Right ventricle myocardium inferior (tissue), 1 donor: ENCODE results near the gene COA7. TPM values are rescaled to one million over a fixed set of nuclear protein-coding genes. Genes with fewer than 3 reads are reported as not detected.

ENCODE experiments used
- ATAC-seq: fragments of 200-7000 bp; cut with Tn5 transposase; one replicate; pipeline ENCODE4 v1.9.1; 2020; ENCODE audit warnings: mild to moderate bottlenecking, moderate library complexity
- DNase-seq: peaks from one replicate; pipeline ENCODE4 v3.0.0; 2021; ENCODE audit errors: missing footprints
- intact Hi-C: fragments of 100-400 bp; cut with DNase I; formaldehyde crosslinking; loops from one replicate; pipeline ENCODE4 v1.11.0; 2022
- total RNA-seq: library from RNA; stranded (reverse); fragmentation: NEBNext Ultra II Directional; extraction: Animal tissue kit (Norgen Biotek cat#: 25700); gene quantifications from one replicate; pipeline ENCODE4 v1.2.1, GENCODE V29; 2021
- donor health status: DM: no; HTN: yes; CAD: no; lungs with severe emphysema.

Gene COA7
- total RNA-seq, 1 donor from 2014 or later, result 21.6 TPM

GRCh38 chr1:52677076-52677806, 20.9 kb downstream of the COA7 start:
- no peak for DNase-seq
- peak; percentile 88 for ATAC-seq
- intact Hi-C loops, result loop anchor here (10.0 kb wide), 1 partner anchor 72 kb away; the partner anchor contains the start of gene GPX7

GRCh38 chr1:52676249-52676903, 21.8 kb downstream of the COA7 start:
- DNase-seq, result peak; percentile 84
- ATAC-seq, result peak; percentile 93
- intact Hi-C loops, result loop anchor here (10.0 kb wide), 1 partner anchor 72 kb away; the partner anchor contains the start of gene GPX7

GRCh38 chr1:52674497-52675384, 23.4 kb downstream of the COA7 start:
- ATAC-seq (no peak), DNase-seq (no peak)
- intact Hi-C loops, result loop anchor here (10.0 kb wide), 1 partner anchor 70 kb away; the partner anchor contains the start of gene GPX7

GRCh38 chr1:52673513-52673912, 24.6 kb downstream of the COA7 start:
- ATAC-seq, result no peak
- intact Hi-C loops, result loop anchor here (10.0 kb wide), 1 partner anchor 69 kb away; the partner anchor contains the start of gene GPX7

GRCh38 chr1:52672946-52673345, 25.2 kb downstream of the COA7 start:
- DNase-seq (no peak), ATAC-seq (no peak)
- intact Hi-C loops, result loop anchor here (10.0 kb wide), 1 partner anchor 68 kb away; the partner anchor contains the start of gene GPX7

More at GRCh38 chr1:52673513-52673912, 24.6 kb downstream of the COA7 start:
- DNase-seq, result no peak

- ATAC-seq (no peak), DNase-seq (no peak)
- intact Hi-C loops, result loop anchor here (10.0 kb wide), 1 partner anchor 66 kb away; the partner anchor contains the start of gene GPX7
Observed at GRCh38 chr1:52670604-52671003, 27.5 kb downstream of the COA7 start.

GRCh38 chr1:52669696-52670095, 28.5 kb downstream of the COA7 start:
- ATAC-seq (no peak), DNase-seq (no peak)
- intact Hi-C loops, result loop anchor here (10.0 kb wide), 1 partner anchor 65 kb away; the partner anchor contains the start of gene GPX7

GRCh38 chr1:52668711-52669110, 29.4 kb downstream of the COA7 start:
- ATAC-seq, result no peak
- DNase-seq, result no peak
- intact Hi-C loops, result no loop called here

GRCh38 chr1:52667984-52668383, 30.2 kb downstream of the COA7 start:
- intact Hi-C loops, result no loop called here
- DNase-seq (no peak), ATAC-seq (no peak)

GRCh38 chr1:52667290-52667689, 30.9 kb downstream of the COA7 start:
- DNase-seq, result no peak
- ATAC-seq, result no peak
- intact Hi-C loops, result no loop called here

- DNase-seq (no peak), ATAC-seq (no peak)
- intact Hi-C loops, result no loop called here
Observed at GRCh38 chr1:52665006-52665941, 32.9 kb downstream of the COA7 start.

GRCh38 chr1:52663716-52664115, 34.4 kb downstream of the COA7 start:
- ATAC-seq (no peak), DNase-seq (no peak)
- intact Hi-C loops, result no loop called here

- DNase-seq (no peak), ATAC-seq (no peak)
- intact Hi-C loops, result no loop called here
Observed at GRCh38 chr1:52662645-52663313, 35.4 kb downstream of the COA7 start.

GRCh38 chr1:52660807-52661206, 37.3 kb downstream of the COA7 start:
- intact Hi-C loops, result no loop called here
- ATAC-seq (no peak), DNase-seq (no peak)

GRCh38 chr1:52659851-52660596, 38.1 kb downstream of the COA7 start:
- DNase-seq (no peak), ATAC-seq (no peak)
- intact Hi-C loops, result no loop called here

GRCh38 chr1:52659356-52659755, 38.8 kb downstream of the COA7 start:
- intact Hi-C loops, result no loop called here
- DNase-seq (no peak), ATAC-seq (no peak)

GRCh38 chr1:52658795-52659194, 39.4 kb downstream of the COA7 start:
- ATAC-seq (peak; percentile 50), DNase-seq (no peak)
- intact Hi-C loops, result no loop called here
